ENCODE results near the gene SLX9. TPM values are rescaled to one million over a fixed set of nuclear protein-coding genes. Genes with fewer than 3 reads are reported as not detected.

SLX9 gene
- polyA plus RNA-seq, 1 experiment, result 12.4 TPM

DNA sequence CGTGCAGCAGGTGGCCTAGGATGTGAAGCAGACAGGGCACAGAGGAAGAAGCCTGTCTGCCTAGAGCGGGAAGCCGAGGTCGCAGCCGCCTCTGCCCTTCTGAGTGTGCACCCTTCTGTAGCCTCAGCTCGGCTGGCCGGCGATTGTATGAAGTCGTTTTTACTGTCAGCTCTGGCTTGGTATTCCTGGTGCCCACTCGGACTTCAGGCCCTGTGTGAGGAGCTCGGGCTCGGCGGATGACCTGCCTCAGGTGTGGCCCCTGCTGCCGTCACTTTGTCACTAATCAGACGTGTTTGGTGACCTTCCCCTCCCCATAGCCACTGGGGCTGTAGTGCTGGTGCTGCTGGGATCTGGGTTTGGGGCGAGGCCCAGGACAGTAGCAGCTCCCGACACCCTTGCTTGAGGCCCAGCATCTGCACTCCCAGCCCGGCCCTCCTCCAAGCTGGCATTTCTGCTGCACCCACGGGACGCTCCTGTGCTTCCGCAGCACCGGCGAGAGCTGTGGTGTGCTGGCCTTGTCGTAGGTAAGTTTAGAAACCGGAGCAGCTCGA, 18.1 kb downstream of the SLX9 start:
- ChIA-PET POLR2A (no interaction called here), CTCF (interaction anchor here (1.3 to 4.7 kb wide), 5 partner anchors 9 to 182 kb away, joined by 3 to 32 read pairs (median 24); no protein-coding TSS in a partner anchor)
- DNase-seq (ENCODE audit: low read depth), result no peak
- peaks cover 7% of the 10 kb centered on the region for H3K36me3 ChIP-seq (ENCODE audit: control insufficient read depth, insufficient read depth, low read length)
- TF ChIP-seq, protein P1, sequence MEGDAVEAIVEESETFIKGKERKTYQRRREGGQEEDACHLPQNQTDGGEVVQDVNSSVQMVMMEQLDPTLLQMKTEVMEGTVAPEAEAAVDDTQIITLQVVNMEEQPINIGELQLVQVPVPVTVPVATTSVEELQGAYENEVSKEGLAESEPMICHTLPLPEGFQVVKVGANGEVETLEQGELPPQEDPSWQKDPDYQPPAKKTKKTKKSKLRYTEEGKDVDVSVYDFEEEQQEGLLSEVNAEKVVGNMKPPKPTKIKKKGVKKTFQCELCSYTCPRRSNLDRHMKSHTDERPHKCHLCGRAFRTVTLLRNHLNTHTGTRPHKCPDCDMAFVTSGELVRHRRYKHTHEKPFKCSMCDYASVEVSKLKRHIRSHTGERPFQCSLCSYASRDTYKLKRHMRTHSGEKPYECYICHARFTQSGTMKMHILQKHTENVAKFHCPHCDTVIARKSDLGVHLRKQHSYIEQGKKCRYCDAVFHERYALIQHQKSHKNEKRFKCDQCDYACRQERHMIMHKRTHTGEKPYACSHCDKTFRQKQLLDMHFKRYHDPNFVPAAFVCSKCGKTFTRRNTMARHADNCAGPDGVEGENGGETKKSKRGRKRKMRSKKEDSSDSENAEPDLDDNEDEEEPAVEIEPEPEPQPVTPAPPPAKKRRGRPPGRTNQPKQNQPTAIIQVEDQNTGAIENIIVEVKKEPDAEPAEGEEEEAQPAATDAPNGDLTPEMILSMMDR (IDR thresholded peaks at IDR 0.05; ENCODE audit: insufficient read depth, low read depth, low read length), result no peak
- H3K27me3 ChIP-seq (ENCODE audit: control insufficient read depth, insufficient read depth, low read length), result no peaks in the 10 kb centered on the region
- H3K4me3 ChIP-seq (ENCODE audit: low read depth, low read length), result no peak overlapping the region

DNA sequence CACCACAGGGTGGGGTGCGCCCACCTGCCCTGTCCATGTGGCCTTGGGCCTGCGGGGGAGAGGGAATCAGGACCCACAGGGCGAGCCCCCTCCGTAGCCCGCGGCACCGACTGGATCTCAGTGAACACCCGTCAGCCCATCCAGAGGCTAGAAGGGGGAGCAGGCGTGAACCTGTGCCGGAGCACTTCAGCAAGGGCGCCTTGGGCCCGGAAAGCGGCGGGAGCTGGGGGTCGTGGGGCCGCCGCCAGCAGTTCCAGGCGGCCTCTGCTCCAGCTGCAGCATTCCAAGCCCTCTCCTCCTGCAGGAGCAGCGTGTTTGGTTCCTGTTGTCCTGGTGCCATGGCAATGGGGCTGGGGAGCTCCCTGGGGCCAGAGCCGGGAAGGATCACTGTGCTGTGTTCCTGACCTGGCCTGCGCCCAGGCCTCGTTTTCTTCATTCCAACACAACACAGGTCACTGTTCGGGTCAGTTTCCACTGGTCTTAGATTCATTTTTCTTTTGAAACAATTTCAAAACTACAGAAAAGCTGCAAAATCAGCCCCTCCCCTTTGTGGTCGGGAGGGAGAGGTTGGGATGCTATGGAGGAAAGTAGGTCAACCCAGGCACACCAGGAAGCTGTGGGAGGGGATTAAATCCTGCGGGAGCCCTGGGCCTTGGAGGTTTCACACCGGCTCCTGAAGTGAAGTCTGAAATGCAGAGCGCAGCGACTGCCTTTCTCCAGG, 18.8 kb downstream of the SLX9 start:
- Histone ChIP-seq H3K4me3 (ENCODE audit: low read depth, low read length) (no peak overlapping the region), H3K36me3 (ENCODE audit: control insufficient read depth, insufficient read depth, low read length) (peaks cover 7% of the 10 kb centered on the region), H3K27me3 (ENCODE audit: control insufficient read depth, insufficient read depth, low read length) (no peaks in the 10 kb centered on the region)
- TF ChIP-seq, protein P1 (IDR thresholded peaks at IDR 0.05; ENCODE audit: insufficient read depth, low read depth, low read length), result no peak
- POLR2A ChIA-PET, result interaction anchor here (0.6 kb wide), 1 partner anchor 8 kb away, joined by 4 read pairs; no protein-coding TSS in a partner anchor
- DNase-seq (ENCODE audit: low read depth), result no peak
- CTCF ChIA-PET, result interaction anchor here (0.7 to 4.7 kb wide), 6 partner anchors 10 to 179 kb away, joined by 3 to 32 read pairs (median 15); no protein-coding TSS in a partner anchor

DNA sequence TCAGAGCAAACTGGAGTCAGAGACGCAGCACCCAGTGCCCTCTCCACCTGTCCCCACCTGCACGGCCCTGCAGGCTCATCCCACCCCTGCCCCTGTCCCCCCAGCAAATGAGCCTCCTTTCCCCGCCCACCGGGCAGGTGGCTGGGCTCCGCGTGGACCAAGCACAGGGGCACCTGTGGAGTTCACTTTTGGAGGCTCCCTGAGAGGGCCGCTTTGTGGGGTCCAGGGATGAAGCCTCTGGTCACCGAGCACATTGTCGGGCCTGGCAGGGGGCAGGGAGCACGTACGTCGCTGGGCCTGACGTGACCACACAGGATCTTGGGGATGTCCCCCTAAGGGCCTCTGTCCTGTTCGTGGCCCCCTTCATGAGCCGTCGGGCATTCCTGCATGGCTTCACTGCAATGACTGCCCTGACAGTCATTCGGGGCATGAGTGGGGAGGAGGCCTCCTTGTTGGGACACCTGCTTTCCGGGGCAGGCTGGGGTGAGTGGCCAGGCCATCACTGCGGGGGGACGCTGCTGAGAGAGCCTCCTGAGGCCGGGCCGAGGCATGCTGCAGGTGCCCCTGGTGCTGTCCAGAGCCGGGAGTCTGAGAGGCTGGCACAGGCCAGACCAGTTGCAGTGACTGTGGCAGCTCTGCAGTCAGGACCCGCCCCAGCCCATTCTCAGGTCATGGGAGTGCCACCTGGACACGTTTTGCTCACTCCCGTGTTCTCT, 19.7 kb downstream of the SLX9 start:
- TF ChIP-seq, protein P1 (IDR thresholded peaks at IDR 0.05; ENCODE audit: insufficient read depth, low read depth, low read length), result no peak
- no peak for DNase-seq (ENCODE audit: low read depth)
- CTCF ChIA-PET, result interaction anchor here (0.5 to 4.9 kb wide), 10 partner anchors 10 to 760 kb away, joined by 3 to 48 read pairs (median 6); no protein-coding TSS in a partner anchor
- POLR2A ChIA-PET, result interaction anchor here (0.6 kb wide), 1 partner anchor 9 kb away, joined by 4 read pairs; no protein-coding TSS in a partner anchor
- peaks cover 7% of the 10 kb centered on the region for H3K36me3 ChIP-seq (ENCODE audit: control insufficient read depth, insufficient read depth, low read length)
- no peak overlapping the region for H3K4me3 ChIP-seq (ENCODE audit: low read depth, low read length)
- H3K27me3 ChIP-seq (ENCODE audit: control insufficient read depth, insufficient read depth, low read length), result no peaks in the 10 kb centered on the region

DNA sequence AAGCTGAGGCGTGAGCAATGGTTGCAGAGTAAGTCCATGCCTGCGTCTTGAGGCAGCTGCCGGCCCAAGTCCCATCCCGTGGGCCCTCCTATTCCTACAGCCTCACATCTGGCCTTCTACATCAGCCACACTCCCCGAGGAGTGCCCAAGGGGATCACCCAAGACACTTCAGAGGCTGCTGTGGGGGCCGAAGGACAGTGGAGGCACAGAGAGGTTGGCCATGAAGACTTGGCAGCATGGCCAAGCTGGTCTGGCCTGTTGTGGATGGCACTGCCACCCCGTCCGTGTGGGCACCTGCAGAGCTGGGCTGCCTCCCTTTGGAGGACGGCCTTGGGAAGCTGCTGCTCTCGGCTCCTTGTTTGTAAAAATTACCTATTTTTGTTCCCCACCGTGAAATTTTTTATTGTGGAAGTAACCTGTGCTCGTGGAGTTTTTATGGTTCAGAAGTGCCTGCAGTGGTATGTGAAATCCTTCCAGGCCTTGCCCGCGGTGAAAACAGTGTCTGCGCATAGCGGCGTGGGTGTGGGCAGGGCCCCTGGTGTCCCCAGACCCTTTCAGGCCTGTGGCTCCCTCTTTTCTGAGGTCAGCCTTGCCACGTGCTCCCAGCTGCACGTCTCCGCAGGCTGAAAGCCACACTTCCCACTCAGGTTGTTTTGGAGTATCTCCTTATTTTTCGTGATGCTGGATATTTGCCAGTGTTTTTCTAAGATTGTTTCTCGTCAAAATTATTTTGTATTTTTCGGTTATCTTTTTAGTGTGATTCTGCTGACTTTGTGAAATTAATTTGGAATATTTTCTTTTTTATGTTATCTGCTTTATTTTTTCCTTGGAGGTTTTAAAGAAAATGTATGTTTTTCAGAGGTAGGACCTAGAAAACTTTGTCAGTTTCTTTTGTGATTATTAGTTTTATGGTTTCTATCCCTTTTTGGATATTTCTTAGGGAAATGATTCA, 20.6 kb downstream of the SLX9 start:
- POLR2A ChIA-PET, result interaction anchor here (0.6 kb wide), 1 partner anchor 661 kb away, joined by 5 read pairs; no protein-coding TSS in a partner anchor
- Histone ChIP-seq H3K4me3 (ENCODE audit: low read depth, low read length) (no peak overlapping the region), H3K36me3 (ENCODE audit: control insufficient read depth, insufficient read depth, low read length) (peaks cover 7% of the 10 kb centered on the region), H3K27me3 (ENCODE audit: control insufficient read depth, insufficient read depth, low read length) (no peaks in the 10 kb centered on the region)
- TF ChIP-seq, protein P1 (IDR thresholded peaks at IDR 0.05; ENCODE audit: insufficient read depth, low read depth, low read length), result no peak
- DNase-seq (ENCODE audit: low read depth), result no peak
- CTCF ChIA-PET, result interaction anchor here (0.5 to 4.9 kb wide), 4 partner anchors 11 to 761 kb away, joined by 3 to 48 read pairs (median 6); no protein-coding TSS in a partner anchor
